Renal pelvis (tissue), 4 donors: Measurements from ENCODE around the gene STON1. TPM values are rescaled to one million over a fixed set of nuclear protein-coding genes. Genes with fewer than 3 reads are reported as not detected.
"Not testable (repeated sequence)": the region's sequence is repeated elsewhere in the genome, so short reads cannot be mapped to it uniquely, and the experiment has no call there.

ENCODE experiments used
- DNase-seq: peaks from one replicate; pipeline ENCODE4 v3.0.0-alpha.2; 2013
- polyA plus RNA-seq, 3 donors: library from polyadenylated mRNA; unstranded; fragments of 120-200 nt; gene quantifications; one replicate each; pipeline ENCODE4 v1.2.1, GENCODE V29; 2013; ENCODE audit not compliant: insufficient read length in 3 of 3

STON1 gene
- polyA plus RNA-seq, 3 donors = 31.1 to 38.7 (median 34.1) TPM

DNA sequence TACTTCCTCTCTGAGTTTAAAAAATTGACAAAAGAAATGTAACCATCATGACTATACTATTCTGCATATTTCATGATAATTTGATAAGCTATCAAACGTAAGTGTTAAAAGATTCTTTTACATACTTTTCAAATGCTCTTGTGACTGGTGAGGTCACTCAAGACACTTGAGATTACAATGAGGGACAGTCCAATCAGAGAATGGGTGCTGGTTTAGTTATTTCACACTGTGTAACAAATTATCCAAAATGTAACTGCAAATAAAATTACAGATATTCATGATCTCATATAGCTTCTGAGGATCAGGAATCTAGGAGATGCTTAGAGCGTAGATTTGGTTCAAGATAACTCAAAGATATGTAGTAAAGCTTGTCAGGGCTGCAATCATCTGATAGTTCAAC lies 83.3 kb downstream of the STON1 start:
- no peak for DNase-seq

DNA sequence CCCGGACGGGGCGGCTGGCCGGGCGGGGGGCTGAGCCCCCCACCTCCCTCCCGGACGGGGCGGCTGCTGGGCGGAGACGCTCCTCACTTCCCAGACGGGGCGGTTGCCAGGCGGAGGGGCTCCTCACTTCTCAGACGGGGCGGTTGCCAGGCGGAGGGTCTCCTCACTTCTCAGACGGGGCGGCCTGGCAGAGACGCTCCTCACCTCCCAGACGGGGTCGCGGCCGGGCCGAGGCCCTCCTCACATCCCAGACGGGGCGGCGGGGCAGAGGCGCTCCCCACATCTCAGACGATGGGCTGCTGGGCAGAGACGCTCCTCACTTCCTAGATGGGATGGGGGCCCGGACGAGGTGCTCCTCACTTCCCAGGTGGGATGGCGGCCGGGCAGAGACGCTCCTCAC lies 84.6 kb downstream of the STON1 start:
- DNase-seq = not testable (repeated sequence)

DNA sequence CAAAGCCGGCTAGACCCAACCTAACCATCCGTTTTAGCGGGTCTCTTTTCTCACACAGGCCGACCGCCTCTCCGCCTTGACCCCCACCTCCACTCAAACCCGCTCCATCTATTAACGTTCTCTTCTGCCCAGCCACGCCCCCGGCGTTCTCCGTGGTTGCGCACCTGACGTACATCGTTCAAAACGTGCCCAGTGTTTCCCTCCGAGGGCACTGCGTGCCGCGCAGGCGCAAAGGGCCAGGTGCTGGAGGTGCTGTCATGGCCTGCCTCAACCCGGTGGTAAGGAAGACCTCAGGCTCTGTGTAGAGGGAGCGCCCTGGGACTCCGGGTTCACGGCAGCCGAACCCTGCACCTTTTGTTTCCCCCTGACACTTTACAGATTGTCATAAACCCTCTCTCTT lies 87.7 kb downstream of the STON1 start, which contains the start of gene GTF2A1L:
Gene GTF2A1L, plus strand, starts transcription at position 239 of the 400 bp plus-strand sequence. Its CDS starts 19 bp downstream, at position 258.
- DNase-seq = no peak

DNA sequence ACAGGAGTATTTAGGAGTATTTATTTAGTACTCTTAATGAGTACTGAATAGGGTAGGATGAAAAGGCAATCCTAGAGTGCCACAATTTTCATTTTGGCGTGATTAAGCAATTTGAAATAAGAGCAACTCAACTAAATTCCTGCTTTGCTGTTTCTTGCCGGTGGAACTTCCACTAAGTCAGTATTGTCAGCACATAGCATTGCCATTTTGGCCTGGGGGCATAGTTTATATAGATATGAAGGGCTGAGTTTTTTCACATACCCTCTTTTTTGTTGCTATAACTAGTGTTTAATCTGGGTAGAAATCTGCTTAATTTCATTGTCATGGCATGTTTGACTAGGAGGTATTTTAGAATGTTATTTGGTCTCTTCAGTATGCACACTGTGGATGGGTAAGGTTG lies 89.6 kb downstream of the STON1 start:
- DNase-seq = no peak

DNA sequence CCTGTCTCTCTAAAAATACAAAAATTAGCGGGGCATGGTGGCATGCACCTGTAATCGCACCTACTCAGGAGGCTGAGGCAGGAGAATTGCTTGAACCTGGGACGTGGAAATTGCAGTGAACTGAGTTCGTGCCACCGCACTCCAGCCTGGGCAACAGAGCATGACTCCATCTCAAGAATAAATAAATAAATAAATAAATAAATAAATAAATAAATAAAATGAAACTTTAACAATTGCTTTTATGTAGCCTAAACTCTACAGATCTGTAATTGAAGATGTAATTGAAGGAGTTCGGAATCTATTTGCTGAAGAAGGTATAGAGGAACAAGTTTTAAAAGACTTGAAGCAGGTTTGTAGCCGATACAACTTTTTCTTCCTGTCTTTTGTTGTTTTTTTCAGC lies 90.7 kb downstream of the STON1 start:
- no peak for DNase-seq

DNA sequence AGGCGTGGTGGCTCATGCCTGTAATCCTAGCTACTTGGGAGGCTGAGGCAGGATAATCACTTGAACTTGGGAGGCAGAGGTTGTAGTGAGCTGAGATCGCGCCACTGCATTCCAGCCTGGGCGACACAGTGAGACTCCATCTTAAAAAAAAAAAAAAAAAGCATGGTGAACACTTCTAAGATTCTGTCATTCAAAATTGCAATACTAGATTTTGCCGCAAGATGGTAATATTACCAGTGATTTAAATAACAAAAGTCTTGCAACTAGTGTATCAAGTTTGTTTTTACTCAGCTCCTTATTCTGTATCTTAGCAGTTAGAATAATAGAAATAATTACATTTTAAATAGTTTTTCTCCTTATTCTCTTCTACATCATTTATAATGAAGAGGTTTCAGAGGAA lies 92.7 kb downstream of the STON1 start:
- DNase-seq = not testable (repeated sequence)

DNA sequence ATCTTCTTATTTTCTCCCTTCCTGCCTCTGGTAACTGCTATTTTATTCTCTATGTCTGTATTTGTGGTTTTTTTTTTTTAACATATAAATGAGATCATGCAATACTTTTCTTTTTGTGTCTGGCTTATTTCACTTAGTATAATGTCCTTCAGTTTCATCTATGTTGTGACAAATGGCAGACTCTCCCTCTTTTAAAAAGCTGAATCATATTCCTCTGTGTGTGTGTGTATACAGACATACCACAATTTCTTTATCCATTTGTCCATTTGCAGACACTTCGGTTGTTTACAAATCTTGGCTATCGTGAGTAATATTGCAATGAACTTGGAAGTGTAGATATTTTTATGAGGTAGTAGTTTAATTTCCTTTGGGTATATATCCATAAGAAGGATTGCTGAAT lies 94.7 kb downstream of the STON1 start:
- DNase-seq = no peak

DNA sequence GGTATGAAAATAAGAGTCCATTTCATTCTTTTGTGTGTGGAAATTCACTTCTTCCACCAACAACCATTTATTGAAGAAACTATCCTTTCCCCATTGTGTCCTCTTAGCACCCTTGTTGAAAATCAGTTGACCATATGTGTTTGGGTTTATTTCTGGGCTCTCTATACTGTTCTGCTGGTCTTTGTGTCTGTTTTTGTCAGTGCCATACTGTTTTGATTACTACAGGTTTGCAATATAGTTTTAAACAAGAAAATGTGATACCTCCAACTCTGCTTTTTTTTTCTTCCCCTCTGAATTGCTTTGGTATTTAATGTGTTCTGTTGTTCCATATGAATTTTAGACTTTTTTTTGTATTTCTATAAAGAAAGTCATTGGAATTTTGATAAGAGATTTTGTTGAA lies 96.1 kb downstream of the STON1 start:
- no peak for DNase-seq

DNA sequence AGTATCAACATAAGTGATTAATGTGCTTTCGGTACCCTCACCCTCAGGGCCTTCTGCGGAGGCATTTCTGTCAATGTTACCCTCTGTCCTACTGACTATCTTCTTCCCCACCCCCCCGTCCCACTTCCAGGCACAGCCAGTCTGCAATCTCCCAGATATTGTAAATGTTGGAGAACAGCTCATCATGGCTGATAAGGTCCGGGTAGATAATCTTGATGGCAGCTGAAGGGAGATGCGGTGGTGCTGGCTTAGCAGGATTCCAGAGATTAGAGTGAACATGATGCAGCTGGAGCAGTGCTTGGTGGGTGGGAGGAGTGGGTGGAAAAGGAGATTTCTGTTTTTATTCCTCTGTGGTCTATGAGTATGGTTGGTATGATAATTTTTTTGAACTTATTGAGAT lies 103.2 kb downstream of the STON1 start:
- no peak for DNase-seq

DNA sequence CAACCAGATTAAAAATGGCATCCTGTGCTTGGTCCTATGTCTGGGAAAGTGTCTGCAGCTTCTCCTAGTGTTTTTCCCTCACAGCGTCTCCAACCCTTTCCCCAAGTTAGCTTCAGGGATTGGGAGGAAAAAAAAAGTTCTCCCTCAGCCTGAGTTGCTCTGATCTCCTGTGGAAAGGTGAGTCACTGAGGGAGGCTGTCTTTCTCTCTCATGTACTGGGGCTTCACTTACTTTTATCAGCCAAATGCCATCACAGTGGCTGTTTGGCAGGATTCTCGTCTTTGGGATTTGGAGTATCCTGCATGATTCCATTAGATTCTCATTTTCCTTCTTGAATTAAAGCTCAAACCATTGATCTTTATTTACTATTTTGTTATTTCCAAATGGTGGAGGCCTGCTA lies 105.8 kb downstream of the STON1 start:
- no peak for DNase-seq

DNA sequence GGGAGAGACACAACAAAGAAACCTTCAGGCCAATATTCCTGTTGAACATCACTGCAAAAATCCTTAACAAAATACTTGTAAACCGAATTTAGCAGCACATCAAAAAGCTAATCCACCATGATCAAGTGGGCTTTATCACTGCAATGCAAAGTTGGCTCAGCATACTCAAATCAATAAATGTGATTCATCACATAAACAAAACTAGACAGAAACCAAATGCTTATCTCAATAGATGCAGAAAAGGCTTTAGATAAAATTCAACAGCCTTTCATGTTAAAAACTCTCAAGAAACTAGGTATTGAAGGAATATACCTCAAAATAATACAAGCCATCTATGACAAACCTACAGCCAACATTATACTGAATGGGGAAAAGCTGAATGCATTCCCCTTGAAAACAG lies 108.3 kb downstream of the STON1 start:
- DNase-seq = no peak

Other genes starting within 250 kb of the STON1 start
- gene FOXN2, start 215.5 kb upstream of the STON1 start, polyA plus RNA-seq = 10 to 100 TPM; 14.9 to 18.6 (median 16.8) TPM
- 10 to 100 TPM; 34.3 to 44.4 (median 36.3) TPM for gene PPP1R21, start 89.4 kb upstream of the STON1 start, polyA plus RNA-seq
- gene GTF2A1L, start 87.7 kb downstream of the STON1 start, polyA plus RNA-seq = 1 to 10 TPM in 1 of 3 donors, under 1 TPM in 1, not detected in 1; 0.95 to 1.1 TPM
- gene LHCGR, start 225.6 kb downstream of the STON1 start, polyA plus RNA-seq = under 1 TPM; 0.24 to 0.70 (median 0.64) TPM